HG03103 (cell line): Measurements from ENCODE around the gene FZD2.
"Not testable (repeated sequence)": the region's sequence is repeated elsewhere in the genome, so short reads cannot be mapped to it uniquely, and the experiment has no call there.

Experiments
- ATAC-seq: cut with Tn5 transposase; IDR thresholded peaks from one replicate; pipeline ENCODE4 v1.9.1; 2021; ENCODE audit warnings: low read depth; ENCODE audit not compliant: unreplicated experiment

Gene FZD2

DNA sequence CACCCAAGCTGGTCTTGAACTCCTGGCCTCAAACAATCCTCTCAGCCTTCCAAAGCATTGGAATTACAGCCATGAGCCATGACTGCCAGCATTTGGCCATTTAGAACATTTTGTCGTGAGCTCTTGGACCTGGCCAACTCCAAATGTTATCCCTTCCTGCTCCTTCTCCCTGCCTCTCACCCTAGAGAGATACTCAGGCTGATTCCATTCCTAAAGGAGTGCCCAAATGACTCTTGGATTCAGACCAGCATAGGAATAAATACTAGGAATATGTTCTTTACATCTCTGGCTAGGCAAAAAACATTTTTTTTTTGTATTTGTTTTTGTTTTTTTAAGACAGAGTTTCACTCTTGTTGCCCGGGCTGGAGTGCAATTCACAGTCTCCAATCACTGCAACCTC lies 15.5 kb downstream of the FZD2 start:
- ATAC-seq: no peak

DNA sequence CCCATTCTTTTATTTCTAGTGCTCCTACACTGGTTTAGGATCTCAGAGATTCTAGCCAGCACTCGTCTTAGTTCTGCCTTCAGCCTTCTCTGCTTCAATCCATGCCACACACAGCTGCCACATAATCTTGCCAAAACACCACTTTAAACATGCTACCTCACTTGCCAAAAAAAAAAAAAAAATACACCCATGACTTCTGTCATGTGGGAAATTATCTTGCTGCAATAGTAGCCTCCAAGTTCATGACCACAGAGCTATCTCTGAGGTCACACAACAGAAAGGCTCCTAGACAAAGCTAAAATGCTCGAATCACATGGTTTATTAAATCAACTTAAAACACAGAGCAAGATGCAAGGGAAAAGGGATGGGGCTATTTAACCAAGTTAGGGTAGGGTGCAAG lies 18.1 kb downstream of the FZD2 start:
- no peak for ATAC-seq

DNA sequence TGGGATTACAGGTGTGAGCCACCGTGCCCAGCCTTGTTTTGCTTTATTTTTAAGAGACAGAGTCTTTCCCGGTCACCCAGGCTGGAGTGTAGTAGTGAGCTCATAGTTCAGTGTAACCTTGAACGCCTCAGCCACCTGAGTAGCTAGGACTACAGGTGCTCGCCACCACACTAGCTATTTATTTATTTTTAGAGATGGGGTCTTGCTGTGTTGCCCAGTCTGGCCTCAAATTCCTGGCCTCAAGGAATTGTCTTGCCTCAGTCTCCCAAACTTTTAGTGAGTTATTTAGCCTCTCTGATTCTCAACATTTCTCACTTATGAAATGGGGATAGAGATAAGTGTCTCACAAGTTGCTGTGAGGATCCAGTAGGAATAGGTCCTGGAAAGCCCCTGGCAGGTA lies 21.7 kb downstream of the FZD2 start:
- ATAC-seq: no peak

DNA sequence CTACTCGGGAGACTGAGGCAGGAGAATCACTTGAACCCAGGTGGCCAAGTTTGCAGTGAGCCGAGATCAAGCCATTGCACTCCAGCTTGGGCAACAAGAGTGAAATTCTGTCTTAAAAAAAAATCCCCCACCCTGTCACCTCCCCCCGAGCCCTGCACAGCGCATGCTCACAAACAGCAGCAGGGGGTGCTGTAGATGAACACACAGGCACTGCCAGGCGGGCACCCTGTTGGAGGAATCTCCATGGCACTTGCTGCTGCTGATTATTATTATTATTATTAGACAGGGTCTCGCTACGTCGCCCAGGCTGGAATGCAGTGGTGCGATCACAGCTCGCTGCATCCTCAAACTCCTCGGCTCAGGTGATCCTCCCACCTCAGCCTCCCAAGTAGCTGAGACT lies 24.6 kb downstream of the FZD2 start:
- no peak for ATAC-seq

DNA sequence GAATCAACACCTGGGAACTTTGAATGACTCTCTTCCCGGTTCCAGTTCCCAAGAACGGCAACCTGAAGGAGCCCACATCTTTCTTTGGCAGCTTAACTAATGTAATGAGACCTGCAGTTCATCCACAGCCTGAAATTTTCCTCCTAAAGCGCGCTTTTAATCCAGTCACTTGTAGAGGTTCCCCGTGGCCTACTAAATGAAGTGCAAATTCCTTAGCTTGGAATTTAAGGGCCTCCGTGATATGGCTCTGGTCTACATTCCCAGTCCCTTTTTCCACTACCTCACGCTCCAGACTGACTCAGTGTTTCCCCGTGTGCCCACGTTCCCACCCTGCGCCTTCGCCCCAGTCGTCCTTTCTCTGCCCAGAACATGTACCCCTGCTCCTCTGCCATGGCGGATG lies 27.2 kb downstream of the FZD2 start:
- ATAC-seq: no peak

DNA sequence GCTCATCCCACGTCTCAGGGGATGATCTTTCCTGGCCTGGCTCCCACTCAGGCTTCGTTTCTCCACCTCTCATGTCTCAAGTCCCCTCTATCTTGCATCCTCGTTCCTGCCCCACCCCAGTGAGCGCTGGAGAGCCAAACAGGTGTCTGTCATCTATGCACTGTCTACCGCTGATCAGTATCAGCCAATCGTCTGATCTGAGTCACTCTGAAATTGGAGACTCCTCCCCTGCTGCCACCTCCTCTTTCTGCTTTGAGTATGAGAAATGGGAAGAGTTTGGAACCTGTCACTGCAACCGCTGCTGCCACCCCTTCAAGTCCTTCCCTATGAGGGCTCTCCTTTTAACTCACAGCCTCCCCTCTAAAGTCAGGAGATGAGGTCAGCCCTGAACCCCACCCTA lies 28.0 kb downstream of the FZD2 start:
- ATAC-seq: no peak

DNA sequence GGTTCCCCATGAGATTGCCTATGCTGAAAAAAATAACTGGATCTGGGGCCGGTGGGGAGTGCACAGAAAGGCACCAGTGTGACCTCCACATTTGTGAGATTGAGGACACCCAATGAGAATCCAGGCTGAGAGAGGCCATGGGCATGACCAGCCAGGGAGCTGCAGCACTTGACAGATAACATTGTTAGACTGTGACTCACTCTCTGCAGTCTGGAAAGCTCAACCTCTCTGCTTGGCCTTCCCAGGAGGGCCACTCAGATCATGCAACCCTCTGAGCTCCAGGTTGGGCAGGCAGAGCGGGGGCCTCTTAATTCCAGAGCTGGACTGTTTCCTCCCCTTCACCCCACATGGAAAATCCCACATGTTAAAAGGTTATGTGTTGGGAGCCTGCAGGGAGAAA lies 30.1 kb downstream of the FZD2 start:
- ATAC-seq: no peak

DNA sequence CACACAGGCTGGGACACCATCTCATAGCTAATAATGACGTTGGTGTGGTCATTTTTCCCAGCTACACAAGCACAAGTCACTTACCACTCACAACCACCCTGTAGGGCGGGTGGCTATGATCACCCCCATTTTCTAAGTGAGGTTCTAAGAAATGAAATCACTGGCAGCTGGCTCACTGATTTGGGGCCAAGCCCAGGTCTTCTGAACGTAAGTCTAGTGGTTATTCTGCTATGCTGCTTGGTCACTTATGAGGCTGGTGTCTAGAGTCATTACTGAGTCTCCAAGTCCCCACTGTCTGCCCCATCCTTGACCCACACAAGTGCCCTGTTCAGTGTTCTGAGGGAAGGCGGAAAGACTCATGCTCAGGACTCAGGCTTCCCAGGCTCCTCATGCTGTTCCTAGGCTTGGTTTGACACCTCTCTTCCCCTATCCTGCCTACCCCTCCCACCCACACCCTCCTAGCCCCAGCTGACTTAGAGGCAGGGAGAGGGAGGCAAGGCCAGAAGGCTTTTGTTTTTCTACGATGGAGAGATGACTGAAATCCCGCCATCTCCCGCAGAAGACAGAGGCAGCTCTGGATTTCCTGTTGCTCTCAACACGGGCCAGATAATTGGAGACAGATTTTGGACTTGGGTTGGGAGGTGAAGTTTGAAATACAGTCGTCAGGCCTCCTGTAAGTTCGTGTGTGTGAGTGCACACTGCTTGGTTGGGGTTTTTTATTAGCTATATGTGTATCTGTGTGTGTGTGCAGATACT lies 32.2 kb downstream of the FZD2 start:
- no peak for ATAC-seq

DNA sequence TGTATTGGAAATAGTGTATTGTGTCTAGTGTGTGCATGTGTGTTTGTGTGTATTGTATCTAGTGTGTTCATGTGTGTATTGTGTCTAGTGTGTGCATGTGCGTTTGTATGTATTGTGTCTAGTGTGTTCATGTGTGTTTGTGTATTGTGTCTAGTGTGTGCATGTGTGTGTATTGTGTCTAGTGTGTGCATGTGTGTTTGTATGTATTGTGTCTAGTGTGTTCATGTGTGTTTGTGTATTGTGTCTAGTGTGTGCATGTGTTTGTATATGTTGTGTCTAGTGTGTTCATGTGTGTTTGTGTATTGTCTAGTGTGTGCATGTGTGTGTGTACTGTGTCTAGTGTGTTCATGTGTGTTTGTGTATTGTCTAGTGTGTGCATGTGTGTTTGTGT lies 32.8 kb downstream of the FZD2 start:
- ATAC-seq: not testable (repeated sequence)

DNA sequence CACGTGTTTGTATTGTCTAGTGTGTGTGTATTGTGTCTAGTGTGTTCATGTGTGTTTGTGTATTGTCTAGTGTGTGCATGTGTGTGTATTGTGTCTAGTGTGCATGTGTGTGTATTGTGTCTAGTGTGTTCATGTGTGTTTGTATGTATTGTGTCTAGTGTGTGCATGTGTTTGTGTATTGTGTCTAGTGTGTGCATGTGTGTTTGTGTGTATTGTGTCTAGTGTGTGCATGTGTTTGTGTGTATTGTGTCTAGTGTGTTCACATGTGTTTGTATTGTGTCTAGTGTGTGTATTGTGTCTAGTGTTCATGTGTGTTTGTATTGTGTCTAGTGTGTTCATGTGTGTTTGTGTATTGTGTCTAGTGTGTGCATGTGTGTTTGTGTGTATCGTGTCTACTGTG lies 33.5 kb downstream of the FZD2 start:
- not testable (repeated sequence) for ATAC-seq

DNA sequence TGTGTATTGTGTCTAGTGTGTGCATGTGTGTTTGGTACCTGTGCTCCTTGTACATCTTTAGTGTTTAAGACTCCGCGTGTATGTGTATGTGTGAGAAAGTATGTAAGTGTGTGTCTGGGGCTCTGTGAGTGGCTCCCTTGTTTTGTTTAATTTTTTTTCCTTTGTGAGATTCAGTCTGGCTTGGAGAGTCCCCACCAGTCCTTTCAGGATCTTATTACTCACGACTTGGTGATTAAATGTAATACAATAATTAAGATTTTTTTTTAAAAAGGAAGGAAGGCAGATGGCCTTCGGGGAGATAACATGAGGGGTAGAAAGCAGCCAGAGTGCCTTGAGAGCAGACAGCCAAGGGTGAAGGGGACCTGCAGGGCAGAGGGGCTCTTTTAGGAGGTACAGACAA lies 33.9 kb downstream of the FZD2 start:
- ATAC-seq: no peak

DNA sequence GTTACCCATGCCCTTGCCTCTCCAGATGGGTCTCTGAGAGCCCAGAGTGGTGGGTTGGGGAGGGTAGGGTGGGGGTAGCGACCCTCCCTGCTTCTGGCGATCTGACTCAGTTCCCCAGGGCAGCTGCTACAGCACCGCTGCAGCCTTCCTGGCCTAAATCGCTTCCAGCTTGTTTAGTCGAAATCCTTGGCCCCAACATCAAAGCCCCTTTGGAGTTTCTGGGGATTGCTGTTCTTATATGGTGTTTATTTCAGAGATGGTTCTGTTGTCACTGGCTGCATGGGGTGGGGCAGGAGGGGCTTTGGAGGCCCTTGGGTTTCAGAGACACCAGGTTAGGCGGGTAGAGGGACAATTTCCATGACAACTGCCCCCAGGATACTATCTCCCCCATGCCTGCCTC lies 35.9 kb downstream of the FZD2 start:
- ATAC-seq: no peak

DNA sequence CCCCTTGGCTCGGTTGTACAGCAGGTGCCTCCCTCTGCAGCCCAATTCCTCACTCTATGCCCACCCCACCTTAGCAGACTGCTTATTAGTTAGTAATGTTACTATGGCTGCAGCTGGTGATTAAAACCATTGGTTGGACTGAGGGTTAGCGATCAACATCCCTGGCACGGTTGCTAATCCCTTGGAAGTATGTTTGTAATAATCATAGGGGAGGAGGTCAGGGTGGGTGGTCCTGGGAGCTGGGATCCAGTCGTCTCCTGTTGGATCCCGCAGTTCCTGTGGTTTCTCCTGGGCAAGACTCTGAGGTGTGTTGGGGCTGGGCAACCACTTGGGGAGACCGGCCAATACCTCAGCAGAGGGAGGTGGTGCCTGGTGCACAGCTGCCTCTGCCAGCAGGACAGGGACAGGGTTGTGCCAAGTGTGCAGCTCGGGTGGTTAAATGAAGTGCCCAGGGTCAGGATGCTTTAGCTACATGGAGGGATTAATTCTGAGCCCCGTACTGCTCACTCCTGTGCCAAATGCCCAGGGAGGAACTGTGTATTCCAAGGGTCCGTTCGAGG lies 38.0 kb downstream of the FZD2 start:
- no peak for ATAC-seq

DNA sequence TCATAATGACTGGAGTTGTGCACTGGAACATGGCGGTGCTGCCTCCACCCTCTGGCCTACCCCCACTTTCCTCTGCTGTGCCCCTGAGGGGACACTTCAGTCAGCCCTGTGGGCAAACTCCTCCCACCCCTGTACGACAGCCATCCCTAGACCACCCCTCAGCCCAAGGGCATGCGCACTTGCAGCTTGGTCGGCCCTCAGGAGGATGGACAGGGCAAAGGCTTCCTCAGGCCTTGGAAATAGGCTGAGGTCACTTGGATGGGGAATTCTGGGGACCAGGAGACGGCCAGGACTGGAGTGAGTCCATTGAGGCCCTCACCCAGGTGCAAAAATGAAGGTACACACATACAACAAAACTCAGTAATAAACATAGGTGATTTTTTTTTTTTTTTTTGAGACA lies 41.0 kb downstream of the FZD2 start:
- no peak for ATAC-seq

DNA sequence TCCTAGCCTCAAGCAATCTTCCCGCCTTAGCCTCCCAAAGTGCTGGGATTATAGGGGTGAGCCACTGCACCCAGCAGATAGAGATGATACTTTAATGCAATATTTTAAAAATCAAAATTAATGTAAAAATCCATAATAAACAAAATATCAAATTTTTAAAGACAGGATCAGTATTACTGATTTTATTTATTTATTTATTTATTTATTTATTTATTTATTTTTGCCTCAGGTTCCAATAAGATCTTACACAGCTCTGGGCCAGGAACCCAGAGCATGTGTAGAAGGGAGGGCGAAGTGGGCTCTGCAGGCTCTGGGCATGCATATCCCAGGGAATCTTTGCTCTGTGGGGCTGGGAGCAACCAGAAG lies 41.6 kb downstream of the FZD2 start:
- no peak for ATAC-seq

DNA sequence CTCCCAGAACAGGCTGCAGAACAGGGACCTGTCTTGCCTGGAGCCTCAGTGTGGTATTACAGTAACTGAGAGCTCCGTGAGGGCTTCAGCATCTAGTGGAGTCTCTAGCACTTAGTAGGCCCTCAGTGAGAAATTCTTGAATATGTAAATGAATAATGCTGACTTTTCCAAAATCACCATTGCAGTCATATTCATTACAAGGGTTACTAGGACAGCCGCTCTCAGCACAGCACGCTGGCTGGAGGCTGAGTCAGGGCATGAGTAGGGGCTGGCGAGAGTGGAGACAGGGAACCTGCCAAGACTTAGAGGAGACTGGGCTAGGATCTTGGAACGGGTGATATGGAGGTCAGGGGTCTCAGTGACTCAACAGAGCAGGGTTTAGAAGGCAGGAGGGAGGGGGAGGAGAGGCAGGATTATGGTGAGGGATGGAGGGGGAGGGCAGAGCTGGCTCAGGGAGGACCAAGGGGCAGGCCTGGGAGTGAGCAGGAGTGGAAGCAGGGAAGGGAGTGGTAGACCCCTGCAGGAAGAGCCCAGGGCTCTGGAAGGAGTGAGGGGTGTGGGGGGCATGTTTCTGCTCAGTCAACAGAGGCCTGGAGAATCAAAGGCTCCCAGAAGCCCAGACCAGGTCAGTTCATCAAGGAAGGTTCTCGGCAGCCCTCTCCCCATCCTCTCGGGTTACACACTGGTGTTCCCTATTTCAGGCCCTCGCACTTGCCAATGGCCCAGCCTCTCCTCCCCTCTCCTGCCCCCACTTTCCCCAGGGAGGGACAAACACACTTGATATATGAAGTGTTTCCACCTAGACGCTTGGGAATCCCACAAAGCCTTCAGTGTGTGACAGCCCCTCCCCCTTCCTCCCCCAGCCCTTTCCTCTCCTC lies 42.3 kb downstream of the FZD2 start:
- ATAC-seq: no peak

DNA sequence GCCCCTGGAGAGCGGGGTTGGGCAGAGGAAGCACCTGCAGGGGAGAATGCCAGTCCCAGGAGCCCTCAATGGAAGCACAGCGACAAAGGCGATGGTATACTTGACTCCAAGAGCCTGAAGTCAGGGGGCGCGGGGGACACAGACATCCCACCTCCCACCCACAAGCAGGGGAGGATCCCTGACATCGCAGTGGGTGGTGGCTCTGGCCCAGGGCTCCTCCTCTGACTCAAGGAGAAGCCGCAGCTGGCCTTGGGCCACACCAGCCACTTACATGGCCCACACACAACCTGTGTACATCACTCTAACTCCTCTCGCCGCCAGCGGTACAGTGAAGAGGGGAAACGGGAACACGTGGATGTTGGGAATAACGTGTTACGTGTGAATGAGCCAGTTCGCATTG lies 44.3 kb downstream of the FZD2 start:
- no peak for ATAC-seq

DNA sequence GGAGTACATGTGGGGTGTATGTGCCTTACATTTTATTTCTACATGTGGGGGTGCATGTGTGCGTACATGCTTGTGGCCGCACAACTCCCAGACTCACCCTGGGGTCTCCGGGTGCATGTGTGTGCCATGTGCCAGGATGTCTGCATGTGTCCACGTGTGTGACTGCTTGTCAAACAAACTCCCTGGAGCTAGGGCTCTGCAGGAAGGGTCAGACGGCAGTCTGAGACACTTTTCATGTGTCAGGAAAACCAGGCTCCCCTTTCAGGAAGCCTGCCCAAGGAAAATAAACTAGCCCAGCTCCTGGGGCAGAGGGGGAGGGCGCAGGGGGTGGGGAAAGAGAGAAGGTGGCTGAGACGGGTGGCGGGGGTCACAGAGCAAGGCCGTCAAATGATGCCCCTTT lies 44.7 kb downstream of the FZD2 start:
- ATAC-seq: no peak

DNA sequence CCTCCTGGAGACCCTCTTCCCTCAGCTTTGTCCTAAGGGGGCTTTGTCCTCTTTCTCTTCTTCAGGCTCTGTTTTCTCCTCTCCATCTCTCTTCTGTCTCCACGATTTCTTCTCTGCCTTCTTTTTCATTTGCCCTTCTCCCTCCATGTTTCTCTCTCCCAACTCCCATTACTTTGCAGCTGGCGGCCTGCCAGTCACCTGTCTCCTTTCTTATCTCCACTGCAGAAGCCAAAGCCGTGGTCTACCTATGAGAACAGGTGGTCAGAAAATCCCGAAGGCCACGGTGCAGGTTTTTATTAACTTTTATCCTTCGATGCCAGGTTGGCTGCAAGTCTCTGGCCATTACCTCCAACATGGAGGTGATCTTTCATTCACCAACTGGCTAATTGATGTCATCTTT lies 45.1 kb downstream of the FZD2 start:
- ATAC-seq: no peak

DNA sequence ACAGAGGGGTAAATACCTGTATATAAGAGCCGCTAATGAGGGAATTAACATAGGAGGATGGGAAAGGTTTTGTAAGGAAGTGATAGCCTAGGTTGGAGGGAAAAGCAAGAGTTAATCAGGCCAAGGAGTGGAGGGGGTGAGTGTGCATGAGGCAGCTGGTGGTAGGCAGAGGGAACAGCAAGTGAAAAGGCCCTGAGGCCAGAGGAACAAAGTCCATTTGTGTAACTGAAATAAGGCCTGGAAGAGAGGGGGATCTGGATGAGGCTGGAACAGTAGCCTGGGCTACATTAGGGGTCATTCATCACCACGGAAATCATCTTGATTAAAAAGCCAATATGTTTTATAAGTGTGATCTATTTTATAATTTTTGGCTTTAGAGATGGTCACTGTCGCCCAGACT lies 45.7 kb downstream of the FZD2 start:
- ATAC-seq: no peak

DNA sequence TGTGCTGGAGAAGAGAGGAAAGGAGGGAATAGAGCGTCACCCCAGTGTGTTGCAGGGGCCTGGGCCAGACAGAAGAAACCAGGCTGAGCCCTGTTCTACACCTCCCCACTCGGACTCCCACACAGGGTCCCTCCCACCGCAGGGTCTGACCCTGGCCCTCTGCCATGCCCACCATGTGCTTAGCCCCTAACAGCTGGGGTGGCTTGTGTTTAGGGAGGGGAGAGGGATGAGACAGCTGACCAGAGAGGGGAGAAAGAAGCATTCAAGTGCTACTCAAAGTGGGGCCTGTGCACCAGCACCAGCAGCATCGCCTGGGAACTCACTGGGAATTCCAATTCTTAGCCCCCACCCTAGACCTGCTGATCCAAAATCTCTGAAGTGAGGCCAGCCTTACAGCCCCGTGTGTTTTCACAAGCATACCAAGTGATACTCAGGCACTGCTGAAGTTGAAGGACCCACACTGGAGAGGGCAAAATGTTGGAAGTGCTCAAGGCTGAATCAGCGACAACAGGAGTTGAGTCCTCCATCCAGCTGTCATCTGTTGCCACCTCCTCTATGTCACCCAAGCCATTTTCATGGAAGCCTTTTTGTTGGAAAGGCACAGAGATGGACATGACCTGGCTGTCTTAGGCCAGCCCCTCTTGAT lies 47.0 kb downstream of the FZD2 start:
- ATAC-seq: no peak
